Dedifferentiated amniotic fluid mesenchymal stem cell (primary cell): Measurements from ENCODE around the gene AGAP3.
A peak's percentile ranks its signal among the peaks of the same experiment; 100 is the strongest.

Experiments
- DNase-seq: peaks from one replicate; pipeline ENCODE4 v3.0.0-alpha.2; 2016; ENCODE audit errors: extremely low spot score

Gene AGAP3

DNA sequence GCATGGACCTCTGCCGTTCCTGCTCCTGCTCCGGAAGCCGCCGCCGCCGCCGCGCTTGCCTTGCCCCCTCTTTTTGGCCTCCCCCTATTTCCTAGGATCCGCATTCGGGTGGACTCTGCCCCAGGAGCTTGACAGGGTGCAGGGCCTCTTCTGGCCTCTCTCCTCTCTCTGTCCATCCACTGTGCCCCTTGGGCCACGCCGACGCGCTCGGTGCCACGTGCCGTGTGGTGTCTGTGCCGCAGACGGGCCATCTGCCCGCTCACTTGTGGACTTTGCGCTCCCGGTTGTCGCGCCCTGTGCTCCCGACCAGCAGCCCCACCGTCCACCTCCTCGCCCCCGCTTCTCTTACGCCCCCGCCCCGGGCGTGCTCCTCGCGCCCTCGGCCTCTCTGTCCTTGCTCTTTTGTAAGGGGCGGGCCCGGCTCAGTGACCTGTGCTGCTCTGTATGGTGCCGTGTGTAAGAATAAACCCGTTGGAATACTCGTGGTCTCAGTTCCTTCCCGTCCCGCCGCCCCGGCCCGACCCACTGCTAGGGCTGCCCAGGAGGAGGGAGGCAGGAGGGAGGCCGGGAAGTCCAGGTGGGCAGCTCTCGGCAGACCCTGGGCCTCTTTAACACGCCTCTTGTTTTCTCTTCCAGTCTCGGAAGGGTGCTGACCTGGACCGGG, 37.0 kb downstream of the AGAP3 start:
- no peak for DNase-seq

DNA sequence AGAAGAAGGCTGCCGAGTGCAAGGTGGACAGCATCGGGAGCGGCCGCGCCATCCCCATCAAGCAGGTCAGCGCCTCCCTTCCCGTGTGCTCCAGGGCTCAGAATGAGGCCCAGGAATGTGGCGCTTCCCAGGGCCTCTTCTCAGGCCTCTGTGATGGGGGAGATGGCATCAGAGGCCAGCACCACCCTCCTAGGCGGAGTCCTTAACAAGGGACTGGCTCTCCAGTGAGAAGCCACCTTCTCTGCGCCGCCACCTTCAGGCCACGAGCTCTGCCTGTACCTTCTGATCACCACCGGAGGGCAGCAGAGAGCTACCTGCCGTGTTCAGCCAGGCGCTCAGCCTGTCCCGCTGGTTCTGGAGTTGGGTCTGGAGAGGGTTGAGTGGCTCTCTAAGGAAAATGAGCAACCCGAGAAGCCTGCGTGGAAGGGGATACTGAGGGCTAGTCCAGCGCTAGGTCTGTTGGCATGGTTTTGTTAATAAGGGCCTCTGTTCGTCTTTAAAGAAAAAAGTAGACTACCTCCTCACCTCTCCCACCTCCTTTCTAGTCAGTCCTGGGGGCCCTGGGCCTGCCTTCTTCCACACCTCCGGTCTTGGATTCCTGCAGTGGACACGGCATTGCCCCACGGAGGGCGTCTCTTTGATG, 37.7 kb downstream of the AGAP3 start:
- peak; percentile 64 for DNase-seq

DNA sequence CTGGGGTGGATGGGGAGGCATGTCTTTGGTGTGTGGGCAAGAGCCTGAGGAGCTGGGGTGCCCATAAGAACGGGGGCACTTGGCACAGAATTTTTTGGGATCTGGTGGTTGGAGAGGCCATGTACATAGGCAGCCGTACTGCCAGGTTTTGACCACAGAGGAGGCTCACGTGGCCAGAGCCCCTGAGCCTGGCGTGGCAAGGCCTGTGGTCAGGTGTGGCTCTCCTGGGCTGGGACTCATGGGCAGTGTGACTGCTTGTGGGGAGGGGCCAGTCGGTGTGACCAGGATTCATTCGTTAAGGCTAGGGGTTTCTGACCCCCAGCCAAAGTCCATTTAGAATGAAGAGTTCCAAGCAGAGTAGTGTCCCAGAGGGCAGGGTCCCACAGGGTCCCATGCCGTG, 38.2 kb downstream of the AGAP3 start:
- no peak for DNase-seq

DNA sequence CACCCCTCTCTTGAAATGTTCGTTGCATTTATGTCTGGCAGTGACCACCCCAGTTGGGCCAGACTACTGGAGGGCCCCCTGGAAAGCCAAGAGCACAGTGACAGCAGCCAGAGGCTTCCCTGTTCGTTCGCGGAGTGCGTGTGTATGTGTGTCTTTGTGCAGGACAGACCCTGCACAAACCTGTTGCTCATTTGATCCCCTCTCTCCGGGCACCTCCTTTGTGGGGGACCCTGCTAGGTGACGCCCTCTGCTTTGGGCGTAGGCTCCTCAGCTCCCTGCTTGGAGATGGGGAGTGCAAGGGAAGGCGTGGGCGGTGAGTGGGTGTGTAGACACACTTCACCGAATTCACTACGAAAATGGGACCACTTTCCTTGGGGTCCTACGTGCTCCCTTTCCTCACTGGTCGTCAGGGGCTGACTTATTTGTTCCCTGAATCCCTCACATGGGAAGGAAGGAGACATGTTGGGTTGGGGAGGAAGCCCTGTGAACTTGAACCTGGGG, 38.7 kb downstream of the AGAP3 start:
- DNase-seq: no peak

DNA sequence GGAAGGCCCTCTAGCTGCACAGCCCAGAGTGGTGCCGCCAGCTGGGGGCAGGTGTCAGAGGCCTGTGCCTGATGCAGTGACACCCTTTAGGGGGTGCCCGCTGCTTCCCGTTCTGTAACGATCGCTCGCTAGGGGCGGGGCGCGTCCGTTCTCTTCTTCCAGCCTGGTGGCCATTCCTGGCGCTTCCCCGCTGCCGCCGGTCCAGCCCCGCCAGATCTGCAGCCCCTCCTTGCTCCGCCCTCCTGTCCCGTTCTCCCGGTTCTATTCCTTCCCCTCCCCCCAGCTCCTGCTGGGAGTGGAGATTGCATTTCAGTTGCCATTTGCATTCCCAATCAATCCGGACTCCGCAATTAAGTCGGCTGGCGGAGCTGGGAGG, 39.2 kb downstream of the AGAP3 start:
- DNase-seq: no peak

DNA sequence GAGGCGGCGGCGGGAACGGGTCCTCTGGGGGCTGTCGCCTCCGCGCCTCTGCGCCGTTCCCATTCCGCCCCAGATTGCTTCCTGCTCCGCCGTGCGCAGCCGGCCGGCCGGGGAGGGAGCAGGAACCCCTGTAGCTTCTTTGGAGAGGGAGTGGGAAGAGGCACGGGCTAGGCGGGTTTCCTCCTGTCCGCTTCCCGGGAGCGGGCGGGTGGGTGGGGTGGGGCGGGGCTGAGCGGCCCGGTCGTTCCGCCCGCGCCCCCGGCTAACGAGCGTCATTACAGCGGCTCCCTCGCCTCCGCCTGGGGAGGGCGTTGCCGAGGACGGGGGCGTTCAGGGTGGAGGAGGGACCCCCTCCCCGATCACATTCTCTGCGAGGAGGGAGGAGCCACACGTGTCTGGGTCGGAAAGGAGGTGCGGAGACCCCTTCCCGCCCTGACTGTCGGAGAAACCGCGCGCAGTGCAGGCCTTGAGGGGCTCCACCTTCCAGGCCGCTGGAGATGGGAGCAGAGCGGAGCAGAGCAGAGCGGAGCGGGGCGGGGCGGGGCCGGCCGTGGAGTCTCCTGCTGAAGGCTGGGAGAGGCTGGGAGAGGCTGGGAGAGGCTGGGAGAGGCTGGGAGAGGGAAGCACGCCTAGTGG, 39.7 kb downstream of the AGAP3 start:
- no peak for DNase-seq

DNA sequence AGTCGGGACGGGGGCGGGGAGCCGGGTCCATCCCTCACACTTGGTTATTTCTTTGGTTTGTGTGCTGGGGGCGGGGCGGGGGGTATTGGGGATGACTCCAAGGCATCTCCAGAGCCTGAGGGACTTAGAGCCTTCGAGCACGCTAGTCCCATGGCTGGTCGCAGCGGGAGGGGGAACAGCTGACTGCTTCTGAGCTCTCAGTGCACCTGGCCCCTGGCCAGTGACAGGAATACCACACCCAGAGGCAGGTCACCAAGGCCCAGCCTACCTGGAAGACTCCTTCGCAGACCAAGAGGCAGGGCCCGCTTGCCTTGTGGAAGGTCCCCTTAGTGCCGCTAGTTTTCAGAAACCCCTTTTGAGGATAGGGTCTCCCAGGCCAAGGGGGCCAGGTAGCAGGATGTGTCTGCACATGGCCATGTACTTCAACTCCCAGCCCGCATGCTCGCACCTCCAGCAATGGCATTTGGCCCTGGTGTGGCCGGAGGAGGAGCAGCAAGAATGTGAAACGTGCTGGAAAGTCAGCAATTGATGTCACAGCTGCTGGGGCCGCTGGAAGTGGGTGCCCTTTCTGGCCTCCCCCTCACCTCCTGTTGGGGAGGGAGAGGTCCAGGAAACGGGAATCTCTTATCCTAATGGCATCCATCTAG, 40.3 kb downstream of the AGAP3 start:
- no peak for DNase-seq

DNA sequence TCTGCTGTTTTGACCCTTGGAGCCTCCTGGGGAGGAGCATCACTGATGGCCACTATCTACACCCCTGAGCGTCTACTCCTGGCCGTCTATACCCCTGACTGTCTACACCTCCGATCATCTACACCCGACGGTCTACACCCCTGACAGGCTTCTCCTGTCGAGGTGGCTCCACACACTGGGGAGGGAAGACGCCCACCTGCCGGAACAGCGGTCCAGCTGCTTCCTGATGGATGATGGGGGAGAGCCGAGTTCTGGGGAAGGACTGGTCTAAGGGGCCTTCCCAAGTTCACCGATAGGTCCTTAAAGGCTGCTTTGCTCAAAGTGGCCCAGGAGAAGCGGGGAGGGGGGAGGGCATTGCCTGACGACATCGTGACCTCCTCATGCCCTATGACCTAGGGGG, 41.9 kb downstream of the AGAP3 start:
- DNase-seq: no peak

DNA sequence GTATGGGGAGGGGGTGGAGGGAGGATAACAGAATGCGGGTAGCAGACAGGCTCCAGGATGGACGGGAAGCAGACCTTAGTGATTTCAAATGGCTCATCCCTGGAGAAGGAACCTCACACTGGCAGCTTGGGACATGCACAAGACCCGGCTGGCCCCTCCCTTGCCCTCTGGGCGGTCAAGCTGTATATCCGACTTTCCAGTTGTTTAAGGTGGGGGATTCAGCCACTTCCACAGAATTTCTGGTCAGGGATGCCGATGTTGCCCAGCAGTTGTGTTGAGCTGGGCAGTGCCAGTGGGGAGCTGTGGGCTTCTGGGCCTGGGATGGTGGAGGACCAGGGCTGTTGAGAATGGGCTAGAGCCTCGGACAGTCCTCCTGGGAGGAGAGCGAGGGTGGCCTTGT, 42.4 kb downstream of the AGAP3 start:
- DNase-seq: no peak

DNA sequence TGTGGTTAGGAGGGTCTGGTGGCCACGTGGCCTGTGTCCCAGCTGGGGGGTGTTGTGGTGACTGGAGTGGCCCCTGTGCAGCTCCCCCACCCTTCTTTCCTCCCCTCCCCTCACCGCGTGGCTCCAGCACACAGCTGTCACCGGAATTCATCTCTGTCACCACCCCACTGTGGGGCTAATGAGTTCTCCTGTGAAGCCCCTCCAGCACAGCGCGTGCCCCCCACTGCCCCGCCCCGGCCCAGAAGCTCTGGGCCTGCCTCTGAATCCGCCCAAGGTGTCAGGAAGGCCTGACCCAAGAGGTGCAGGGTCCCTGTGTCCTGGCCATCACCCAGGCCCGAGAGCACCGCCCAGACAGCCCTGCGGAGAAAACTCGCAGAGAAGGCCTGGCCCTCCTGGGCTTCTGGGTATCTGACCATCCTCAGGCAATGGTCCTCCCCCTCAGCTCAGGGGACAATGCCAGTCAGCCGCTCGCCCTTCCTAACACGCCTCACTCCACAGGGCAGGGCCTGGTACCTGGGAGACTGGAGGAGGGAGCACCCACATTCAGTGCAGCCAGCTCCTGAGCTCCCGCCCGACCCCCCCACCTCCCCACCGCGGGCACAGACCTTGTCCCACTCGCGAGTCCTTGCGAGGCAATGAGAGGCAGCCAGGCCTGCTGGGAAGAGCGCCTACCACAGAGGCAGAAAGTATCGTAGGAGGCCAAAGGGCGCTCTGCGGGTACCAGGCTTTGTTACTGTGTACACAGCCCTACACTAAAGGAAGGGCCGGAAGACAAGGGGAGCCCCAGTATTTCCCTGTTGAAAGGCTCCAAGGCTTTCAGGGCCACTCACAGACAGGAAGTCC, 43.1 kb downstream of the AGAP3 start:
- no peak for DNase-seq

DNA sequence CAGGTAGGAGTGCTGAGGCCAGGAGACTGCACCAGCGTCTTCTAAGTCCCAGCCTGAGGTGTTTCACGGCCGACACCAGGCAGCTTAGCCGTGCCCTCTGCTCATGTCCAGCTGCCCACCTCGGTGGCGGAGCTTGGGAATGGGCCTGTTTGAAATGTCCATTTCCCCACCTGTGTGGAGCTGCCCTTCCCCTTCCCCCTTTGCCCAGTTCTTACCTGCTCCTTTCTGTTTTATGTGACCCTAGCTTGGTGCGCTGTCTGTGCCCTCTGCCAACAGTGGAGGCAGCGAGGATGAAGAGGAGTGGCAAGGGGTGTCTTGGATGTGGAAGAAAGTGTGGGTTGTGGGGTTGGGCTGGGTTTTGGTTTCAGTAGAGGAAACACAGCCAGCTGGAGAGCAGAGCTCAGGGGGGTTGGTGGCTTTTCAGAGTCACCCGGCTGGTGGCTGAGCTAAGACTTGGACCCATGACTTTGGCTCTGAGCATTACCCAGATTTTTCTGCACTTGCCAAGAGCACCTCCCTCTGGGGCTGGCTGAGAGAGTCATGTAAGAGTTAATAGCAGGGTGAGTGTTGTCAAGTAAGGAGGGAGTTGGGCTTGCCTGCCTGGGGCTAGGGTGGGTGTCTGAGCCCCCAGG, 43.8 kb downstream of the AGAP3 start:
- DNase-seq: no peak

DNA sequence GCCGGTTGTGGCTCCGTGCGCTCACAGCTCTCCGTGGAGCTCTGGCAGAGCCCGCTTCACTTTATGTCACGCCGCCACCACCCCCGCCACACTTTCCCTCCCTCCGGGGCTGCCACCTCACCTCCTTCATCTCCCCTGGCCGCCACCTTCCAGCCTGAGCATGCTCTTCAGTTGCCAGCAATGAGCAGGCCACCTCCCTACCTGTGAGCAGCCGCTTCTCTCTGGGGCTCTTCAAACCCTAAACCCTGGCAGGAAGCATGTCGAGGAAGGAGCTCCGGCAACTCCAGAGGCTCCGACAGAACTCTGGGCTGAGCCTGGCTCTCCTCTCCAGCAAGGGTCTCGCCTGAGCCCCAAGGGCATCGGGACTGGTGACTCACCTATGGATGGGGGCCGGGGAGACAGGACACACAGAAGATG, 44.5 kb downstream of the AGAP3 start:
- no peak for DNase-seq

DNA sequence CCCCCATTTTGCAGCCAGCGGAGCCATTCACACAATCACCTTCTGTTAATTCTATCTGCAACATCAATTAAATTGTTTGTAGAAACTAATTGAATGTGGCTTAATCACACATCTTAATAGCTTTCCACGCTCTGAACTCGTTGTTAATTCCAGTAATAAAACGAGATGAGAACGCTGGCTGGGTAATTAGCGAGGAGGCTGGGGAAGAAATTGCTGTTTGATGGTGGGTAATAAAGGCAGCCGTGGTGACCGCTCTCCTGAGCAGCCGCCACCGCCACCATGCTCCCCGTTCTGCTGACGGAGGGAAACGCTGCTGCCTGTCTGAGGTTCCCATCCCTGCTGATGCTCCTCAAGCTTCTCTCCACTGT, 44.9 kb downstream of the AGAP3 start:
- DNase-seq: no peak

DNA sequence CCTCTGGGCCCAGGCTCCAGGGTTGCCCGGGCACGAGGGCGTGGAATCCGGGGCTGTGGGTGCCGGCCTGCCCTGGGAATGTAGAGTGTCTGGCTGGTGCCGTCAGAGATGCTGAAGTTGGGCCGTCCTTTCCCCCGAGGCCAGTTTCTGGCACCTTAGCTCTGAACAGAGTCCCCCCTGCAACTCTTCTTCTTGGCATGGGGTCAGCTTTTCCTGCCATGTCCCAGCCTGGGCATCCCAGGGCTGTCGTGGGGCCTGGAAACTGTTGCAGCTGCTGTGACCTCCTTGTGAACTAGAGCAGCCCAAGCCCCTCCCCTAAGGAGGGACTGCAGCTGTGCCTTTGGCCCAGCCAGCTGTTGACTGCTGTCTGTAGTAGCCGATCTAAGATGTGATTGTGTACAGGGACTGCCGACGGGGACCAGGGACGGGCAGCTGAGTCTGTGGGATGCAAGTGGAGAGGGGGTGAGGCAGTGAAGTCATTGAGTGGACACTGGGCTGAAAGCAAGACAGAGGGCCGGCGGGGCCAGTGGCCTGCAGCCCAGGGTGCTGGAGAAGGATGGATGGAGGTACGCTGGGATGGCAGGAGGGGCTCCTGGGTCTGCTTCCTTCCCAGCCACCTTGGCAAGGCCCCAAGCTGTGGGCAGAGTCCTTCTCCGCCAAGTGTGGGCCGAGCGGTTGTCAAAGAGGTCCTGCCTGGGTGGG, 45.5 kb downstream of the AGAP3 start:
- no peak for DNase-seq

DNA sequence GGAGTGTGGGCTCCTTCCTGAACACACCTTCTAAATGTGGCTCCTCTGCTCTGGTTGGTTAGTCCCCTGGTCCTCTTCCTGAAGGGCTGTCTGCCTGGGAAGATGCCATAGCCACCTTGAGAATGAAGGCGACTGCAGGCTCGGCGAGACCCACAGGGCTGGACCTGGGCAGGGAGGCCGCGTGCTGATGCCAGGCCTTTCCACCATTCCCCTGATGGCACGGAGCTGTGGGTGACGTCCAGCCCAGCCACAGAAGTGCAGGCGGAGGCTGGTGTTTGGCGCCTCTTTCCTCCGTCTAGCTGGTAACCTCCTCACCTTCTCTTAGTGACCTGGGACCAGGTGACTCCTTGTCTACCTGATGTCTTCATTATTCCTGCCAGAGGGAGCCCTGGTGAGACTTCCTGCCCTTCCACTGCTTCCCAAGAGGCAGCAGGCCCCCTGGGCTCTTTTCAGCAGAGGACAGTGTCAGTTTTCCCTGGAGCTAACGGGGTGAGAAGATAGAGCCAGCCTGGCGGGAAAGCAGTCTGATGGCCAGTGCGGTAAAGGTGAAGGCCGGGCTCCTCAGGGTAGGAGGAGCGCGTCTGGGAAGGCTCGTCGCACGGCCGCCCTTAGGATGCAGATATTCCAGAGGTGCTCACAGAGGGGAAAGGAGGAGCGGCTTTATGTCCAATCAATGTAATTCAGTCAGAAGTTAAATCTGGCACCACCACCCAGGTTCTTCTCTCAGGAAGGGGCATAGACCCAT, 46.4 kb downstream of the AGAP3 start:
- no peak for DNase-seq

DNA sequence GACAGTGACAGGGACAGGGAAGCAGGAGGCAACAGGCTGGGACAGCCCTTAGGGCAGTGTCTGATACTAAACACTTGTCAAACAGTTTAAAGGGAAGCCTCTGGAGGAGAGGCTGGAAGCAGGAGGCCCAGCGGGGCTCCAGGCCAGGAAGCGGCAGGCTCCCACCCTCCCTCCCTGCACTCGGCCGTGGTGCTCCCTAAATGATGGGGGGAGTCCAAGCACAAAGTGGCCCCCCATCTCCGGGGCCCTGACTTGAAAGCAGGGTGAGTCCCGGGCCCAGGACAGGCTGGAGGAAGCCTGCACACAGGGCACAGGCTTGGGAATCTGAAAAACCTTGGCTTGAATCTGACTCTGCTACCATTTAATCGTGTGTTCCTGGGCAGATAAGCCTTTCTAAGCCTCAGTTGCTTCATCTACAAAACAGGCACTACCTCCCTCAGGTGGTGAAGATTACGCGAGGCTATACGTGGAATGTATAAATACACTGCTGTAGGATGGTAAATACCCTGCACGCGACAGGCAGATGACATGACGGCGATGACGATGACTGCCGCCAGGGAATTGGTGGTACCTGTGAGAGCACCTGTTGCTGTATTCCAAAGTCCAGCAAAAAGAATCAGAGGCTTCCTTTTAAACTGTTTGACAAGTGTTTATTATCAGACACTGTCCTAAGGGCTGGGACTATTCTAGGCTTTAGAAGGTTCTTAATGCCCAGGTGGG, 47.2 kb downstream of the AGAP3 start:
- no peak for DNase-seq

DNA sequence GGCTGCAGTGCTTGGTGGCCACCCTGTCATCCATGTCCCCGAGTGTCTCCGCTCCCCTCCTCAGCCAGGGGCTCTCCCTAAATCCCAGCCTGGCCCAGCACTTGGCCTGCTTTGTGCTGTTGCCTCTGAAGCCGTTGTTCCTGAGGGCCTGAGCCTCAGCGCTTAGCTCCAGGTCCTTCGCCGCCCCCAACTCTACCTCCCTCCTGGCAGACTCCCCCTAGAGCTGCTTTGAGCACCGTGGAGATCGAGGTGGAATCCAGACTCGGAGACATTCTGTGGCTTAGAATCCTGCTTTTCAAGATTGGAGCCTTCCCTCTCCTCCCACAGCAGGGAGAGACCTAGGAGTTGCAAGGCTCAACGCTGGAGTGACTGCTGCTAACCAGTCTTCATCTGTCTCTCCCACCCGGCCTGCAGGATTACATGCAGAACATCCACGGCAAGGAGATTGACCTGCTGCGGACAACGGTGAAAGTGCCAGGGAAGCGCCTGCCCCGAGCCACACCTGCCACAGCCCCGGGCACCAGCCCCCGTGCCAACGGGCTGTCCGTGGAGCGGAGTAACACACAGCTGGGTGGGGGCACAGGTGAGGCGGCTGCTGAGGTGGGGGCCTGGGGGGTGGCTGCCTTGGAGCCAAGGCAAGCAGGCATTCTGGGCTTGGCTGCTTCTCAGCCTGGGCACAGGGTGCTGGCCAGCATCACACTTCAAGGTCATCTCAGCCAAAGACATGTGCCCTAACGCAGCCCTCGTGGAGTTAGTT, 47.9 kb downstream of the AGAP3 start:
- DNase-seq: no peak

DNA sequence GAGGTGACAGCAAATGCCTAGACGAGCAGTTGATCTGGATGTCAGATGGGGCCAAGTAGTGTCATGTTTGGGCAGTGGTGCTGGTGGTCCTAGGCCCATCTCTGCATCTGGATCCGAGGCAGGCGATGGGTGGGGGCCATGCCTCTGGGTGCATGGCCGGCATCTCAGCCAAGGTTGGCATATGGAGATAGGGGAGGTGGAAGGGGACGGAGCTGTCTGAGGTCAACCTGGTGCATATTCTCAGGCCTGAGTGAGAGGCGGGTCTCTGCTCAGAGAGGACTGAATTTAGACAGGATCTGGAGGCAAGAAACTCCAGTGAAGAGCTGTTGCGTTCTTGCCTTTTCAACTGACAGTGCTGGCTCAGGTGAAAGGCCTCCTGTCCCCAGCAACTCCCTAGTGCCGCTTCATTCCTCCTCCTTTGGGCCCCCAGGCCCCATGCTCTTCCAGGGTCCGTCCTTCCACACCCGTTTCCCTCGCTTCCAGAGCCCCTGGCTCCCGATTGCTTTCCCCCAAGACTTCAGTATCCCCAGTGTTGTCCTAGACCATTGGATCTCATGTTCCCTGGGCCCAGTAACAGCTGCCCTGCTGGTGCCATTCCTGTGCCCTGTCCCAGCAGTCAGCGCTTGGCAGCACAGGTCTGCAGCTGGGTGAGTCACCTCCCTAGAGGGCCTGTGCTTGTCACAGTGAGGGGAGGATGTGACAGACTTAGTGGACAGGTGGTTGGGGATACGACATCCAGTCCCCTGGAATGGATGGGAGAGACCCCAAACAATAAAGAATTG, 48.7 kb downstream of the AGAP3 start:
- DNase-seq: no peak
